Stomach (tissue), 4 donors: ENCODE results near the gene GNG2.

Experiments
- CTCF ChIP-seq, 7 experiments: fragments of 450-650 bp in 4 of 7; fragments of 200-600 bp in 3 of 7; sonication (generic) in 3 of 7; IDR thresholded peaks; one replicate each; pipeline ENCODE4 v1.5.1; 2016 to 2019; ENCODE audit warnings: antibody characterized with exemption in 7 of 7, control low read depth in 2 of 7, mild to moderate bottlenecking in 1 of 7
- POLR2A ChIP-seq, 4 donors: fragments of 450-650 bp; IDR thresholded peaks; one replicate each; pipeline ENCODE4 v1.6.1; 2016; ENCODE audit warnings: antibody characterized with exemption in 4 of 4, control low read depth in 2 of 4, mild to moderate bottlenecking in 1 of 4, moderate library complexity in 1 of 4

DNA sequence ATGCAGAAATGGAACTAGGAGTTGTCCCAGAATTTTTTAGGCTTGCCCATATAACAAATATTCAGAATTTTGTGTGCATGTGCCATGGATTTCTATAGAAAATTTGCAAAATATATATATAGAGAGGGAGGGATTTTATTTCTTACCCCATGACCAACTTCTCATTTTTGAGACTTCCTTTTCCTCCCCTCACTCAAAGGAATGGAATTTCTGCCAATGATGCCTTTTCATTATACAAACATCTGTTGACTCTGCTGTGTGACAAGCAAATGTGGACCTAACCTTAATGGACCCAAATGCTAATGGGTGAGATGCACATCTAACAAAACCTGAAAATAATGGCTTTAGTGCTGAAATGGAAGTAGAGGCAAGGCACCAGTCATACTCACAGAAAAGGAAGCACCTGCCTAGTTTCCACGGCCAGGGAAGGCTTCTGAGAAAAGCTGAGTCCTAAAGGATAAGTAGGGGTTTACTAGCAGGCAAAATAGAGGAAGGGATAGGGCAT is 3.6 kb upstream of the GNG2 start:
- no peak for TF ChIP-seq CTCF (IDR thresholded peaks at IDR 0.05)
- no peak for TF ChIP-seq POLR2A (IDR thresholded peaks at IDR 0.05)
